ENCODE results near the gene PHF8.

PHF8 gene

GRCh38 chrX:54007682-54008081 lies 36.6 kb downstream of the PHF8 start:
- no peak overlapping the region for H2AK5ac ChIP-seq (ENCODE audit: low read depth, low read length)
- H2BK120ac ChIP-seq (ENCODE audit: low read depth, low read length), result no peak overlapping the region
- no peak overlapping the region for H2BK15ac ChIP-seq (ENCODE audit: low read length)
- H3K4me1 ChIP-seq (ENCODE audit: control insufficient read depth in 2 of 2, insufficient read depth in 1 of 2, low read depth in 1 of 2, low read length in 2 of 2), result no peaks in the 10 kb centered on the region
- no peak for DNase-seq (ENCODE audit: low spot score)
- no peak overlapping the region for H3K9ac ChIP-seq (ENCODE audit: low read depth, low read length, poor library complexity)
- H3K4me3 ChIP-seq (ENCODE audit: low read length in 2 of 2), result no peak overlapping the region
- no peak overlapping the region for H2BK5ac ChIP-seq (ENCODE audit: low read length)
- no CpG with 5 or more reads among the region's 4 CpGs for WGBS, 2 donors (ENCODE audit: extremely low coverage in 2 of 2, insufficient read length in 2 of 2, insufficient replicate concordance in 1 of 2)
- no peak overlapping the region for H3K23ac ChIP-seq (ENCODE audit: low read depth, low read length, poor library complexity)
- H4K8ac ChIP-seq (ENCODE audit: low read depth, low read length), result no peak overlapping the region
- no peak overlapping the region for H3K18ac ChIP-seq (ENCODE audit: low read length)
- peaks cover 0 to 34% of the 10 kb centered on the region in 2 donors for H3K36me3 ChIP-seq (replicated peaks in 1 of 2; ENCODE audit: control insufficient read depth in 2 of 2, insufficient read depth in 2 of 2, low read length in 2 of 2)
- H2BK12ac ChIP-seq (ENCODE audit: low read length), result no peak overlapping the region
- no peak overlapping the region for H4K91ac ChIP-seq (ENCODE audit: low read depth, low read length, poor library complexity)
- H3K27me3 ChIP-seq (ENCODE audit: control insufficient read depth in 3 of 3, insufficient read depth in 3 of 3, low read depth in 1 of 3, low read length in 3 of 3), result no peaks in the 10 kb centered on the region
- no peak overlapping the region for H2AFZ ChIP-seq (ENCODE audit: low read length)
- H3K4ac ChIP-seq (ENCODE audit: low read length), result no peak overlapping the region
- H3K79me1 ChIP-seq (ENCODE audit: low read depth, low read length), result no peaks in the 10 kb centered on the region
- H3K27ac ChIP-seq (replicated peaks; ENCODE audit: low read length), result no peak overlapping the region
- H3K9me3 ChIP-seq (replicated peaks in 1 of 2; ENCODE audit: control insufficient read depth in 2 of 2, insufficient read depth in 1 of 2, low read depth in 1 of 2, low read length in 2 of 2), result no peaks in the 10 kb centered on the region
- H3K4me2 ChIP-seq (ENCODE audit: insufficient read depth, low read length, poor library complexity, severe bottlenecking), result no peak overlapping the region
- H3K14ac ChIP-seq (ENCODE audit: low read length), result no peak overlapping the region

- H2AFZ ChIP-seq (ENCODE audit: low read length), result no peak overlapping the region
- H4K91ac ChIP-seq (ENCODE audit: low read depth, low read length, poor library complexity), result no peak overlapping the region
- H3K18ac ChIP-seq (ENCODE audit: low read length), result no peak overlapping the region
- DNase-seq (ENCODE audit: low spot score), result no peak
- no peaks in the 10 kb centered on the region for H3K9me3 ChIP-seq (replicated peaks in 1 of 2; ENCODE audit: control insufficient read depth in 2 of 2, insufficient read depth in 1 of 2, low read depth in 1 of 2, low read length in 2 of 2)
- no peak overlapping the region for H4K8ac ChIP-seq (ENCODE audit: low read depth, low read length)
- H3K4me3 ChIP-seq (ENCODE audit: low read length in 2 of 2), result no peak overlapping the region
- no peak overlapping the region for H2AK5ac ChIP-seq (ENCODE audit: low read depth, low read length)
- no peak overlapping the region for H3K14ac ChIP-seq (ENCODE audit: low read length)
- H3K4me1 ChIP-seq (ENCODE audit: control insufficient read depth in 2 of 2, insufficient read depth in 1 of 2, low read depth in 1 of 2, low read length in 2 of 2), result no peaks in the 10 kb centered on the region
- H3K36me3 ChIP-seq (replicated peaks in 1 of 2; ENCODE audit: control insufficient read depth in 2 of 2, insufficient read depth in 2 of 2, low read length in 2 of 2), result peaks cover 14 to 62% of the 10 kb centered on the region in 2 donors
- no peak overlapping the region for H2BK15ac ChIP-seq (ENCODE audit: low read length)
- no peak overlapping the region for H3K23ac ChIP-seq (ENCODE audit: low read depth, low read length, poor library complexity)
- H3K79me1 ChIP-seq (ENCODE audit: low read depth, low read length), result no peaks in the 10 kb centered on the region
- no peak overlapping the region for H2BK5ac ChIP-seq (ENCODE audit: low read length)
- H3K9ac ChIP-seq (ENCODE audit: low read depth, low read length, poor library complexity), result no peak overlapping the region
- H3K4ac ChIP-seq (ENCODE audit: low read length), result no peak overlapping the region
- H2BK120ac ChIP-seq (ENCODE audit: low read depth, low read length), result no peak overlapping the region
- no peak overlapping the region for H2BK12ac ChIP-seq (ENCODE audit: low read length)
- H3K27me3 ChIP-seq (ENCODE audit: control insufficient read depth in 3 of 3, insufficient read depth in 3 of 3, low read depth in 1 of 3, low read length in 3 of 3), result no peaks in the 10 kb centered on the region
- no CpG with 5 or more reads among the region's 2 CpGs for WGBS, 2 donors (ENCODE audit: extremely low coverage in 2 of 2, insufficient read length in 2 of 2, insufficient replicate concordance in 1 of 2)
- no peak overlapping the region for H3K27ac ChIP-seq (replicated peaks; ENCODE audit: low read length)
- no peak overlapping the region for H3K4me2 ChIP-seq (ENCODE audit: insufficient read depth, low read length, poor library complexity, severe bottlenecking)
Observed at GRCh38 chrX:53997724-53998123, 46.5 kb downstream of the PHF8 start.

DNA sequence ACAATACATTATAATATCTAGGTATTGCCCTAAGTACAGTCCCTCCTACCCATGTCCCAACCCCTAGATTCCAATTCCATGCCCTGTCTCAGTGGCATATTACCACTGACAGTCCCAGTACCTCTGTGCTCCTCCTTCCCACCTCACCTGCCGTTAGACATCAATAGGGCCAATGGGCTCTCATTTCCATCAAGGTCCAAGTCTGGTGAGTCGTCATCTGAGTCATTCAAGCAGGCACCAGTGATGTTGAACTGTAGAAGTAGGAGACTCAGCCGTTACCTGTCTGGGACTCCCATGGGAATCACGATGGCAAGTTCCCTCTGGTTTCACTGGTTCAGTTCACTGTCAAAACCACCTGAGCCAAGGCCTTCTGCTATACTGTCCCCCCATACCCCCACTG lies 51.7 kb downstream of the PHF8 start:
- Histone ChIP-seq H2AFZ (ENCODE audit: low read length) (no peak overlapping the region), H3K27ac (replicated peaks; ENCODE audit: low read length) (no peak overlapping the region), H3K4ac (ENCODE audit: low read length) (no peak overlapping the region), H2BK15ac (ENCODE audit: low read length) (no peak overlapping the region), H4K8ac (ENCODE audit: low read depth, low read length) (no peak overlapping the region), H3K23ac (ENCODE audit: low read depth, low read length, poor library complexity) (no peak overlapping the region), H2BK12ac (ENCODE audit: low read length) (no peak overlapping the region), H3K9ac (ENCODE audit: low read depth, low read length, poor library complexity) (no peak overlapping the region), H3K4me3 (ENCODE audit: low read length in 2 of 2) (no peak overlapping the region), H3K4me1 (ENCODE audit: control insufficient read depth in 2 of 2, insufficient read depth in 1 of 2, low read depth in 1 of 2, low read length in 2 of 2) (no peaks in the 10 kb centered on the region), H4K91ac (ENCODE audit: low read depth, low read length, poor library complexity) (no peak overlapping the region), H2BK120ac (ENCODE audit: low read depth, low read length) (no peak overlapping the region), H3K4me2 (ENCODE audit: insufficient read depth, low read length, poor library complexity, severe bottlenecking) (no peak overlapping the region), H3K27me3 (ENCODE audit: control insufficient read depth in 3 of 3, insufficient read depth in 3 of 3, low read depth in 1 of 3, low read length in 3 of 3) (no peaks in the 10 kb centered on the region), H2BK5ac (ENCODE audit: low read length) (no peak overlapping the region), H3K14ac (ENCODE audit: low read length) (no peak overlapping the region), H2AK5ac (ENCODE audit: low read depth, low read length) (no peak overlapping the region), H3K79me1 (ENCODE audit: low read depth, low read length) (no peaks in the 10 kb centered on the region), H3K18ac (ENCODE audit: low read length) (no peak overlapping the region), H3K9me3 (replicated peaks in 1 of 2; ENCODE audit: control insufficient read depth in 2 of 2, insufficient read depth in 1 of 2, low read depth in 1 of 2, low read length in 2 of 2) (no peaks in the 10 kb centered on the region), H3K36me3 (replicated peaks in 1 of 2; ENCODE audit: control insufficient read depth in 2 of 2, insufficient read depth in 2 of 2, low read length in 2 of 2) (peaks cover 15 to 47% of the 10 kb centered on the region in 2 donors)
- DNase-seq (ENCODE audit: low spot score), result no peak
- WGBS, 2 donors (ENCODE audit: extremely low coverage in 2 of 2, insufficient read length in 2 of 2, insufficient replicate concordance in 1 of 2), result no CpG with 5 or more reads among the region's 4 CpGs

DNA sequence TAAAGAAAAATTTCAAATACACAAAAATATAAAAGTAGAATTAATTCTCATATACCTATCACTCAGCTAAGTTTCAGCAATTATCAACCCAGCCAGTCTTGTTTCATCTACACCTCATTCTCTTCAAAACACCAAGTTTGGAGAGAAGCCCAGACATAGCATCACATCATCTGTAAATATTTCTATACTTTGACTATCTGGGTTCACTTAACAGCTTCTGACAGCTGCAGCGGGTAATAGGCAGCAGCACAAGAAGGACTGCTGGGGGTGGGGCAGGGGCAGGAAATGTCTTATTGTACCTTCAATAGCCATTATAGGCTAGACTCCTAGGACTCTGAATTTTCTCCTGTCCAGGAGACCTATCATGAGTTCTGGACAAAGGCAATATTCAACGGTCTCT lies 54.1 kb downstream of the PHF8 start:
- Histone ChIP-seq H3K36me3 (replicated peaks in 1 of 2; ENCODE audit: control insufficient read depth in 2 of 2, insufficient read depth in 2 of 2, low read length in 2 of 2) (peaks cover 11 to 60% of the 10 kb centered on the region in 2 donors), H3K14ac (ENCODE audit: low read length) (no peak overlapping the region), H3K23ac (ENCODE audit: low read depth, low read length, poor library complexity) (no peak overlapping the region), H3K79me1 (ENCODE audit: low read depth, low read length) (no peaks in the 10 kb centered on the region), H3K27me3 (ENCODE audit: control insufficient read depth in 3 of 3, insufficient read depth in 3 of 3, low read depth in 1 of 3, low read length in 3 of 3) (no peaks in the 10 kb centered on the region), H2AK5ac (ENCODE audit: low read depth, low read length) (no peak overlapping the region), H3K27ac (replicated peaks; ENCODE audit: low read length) (no peak overlapping the region), H4K8ac (ENCODE audit: low read depth, low read length) (no peak overlapping the region), H3K18ac (ENCODE audit: low read length) (no peak overlapping the region), H3K4me2 (ENCODE audit: insufficient read depth, low read length, poor library complexity, severe bottlenecking) (no peak overlapping the region), H2BK12ac (ENCODE audit: low read length) (no peak overlapping the region), H3K4me3 (ENCODE audit: low read length in 2 of 2) (no peak overlapping the region), H2BK5ac (ENCODE audit: low read length) (no peak overlapping the region), H3K4me1 (ENCODE audit: control insufficient read depth in 2 of 2, insufficient read depth in 1 of 2, low read depth in 1 of 2, low read length in 2 of 2) (no peaks in the 10 kb centered on the region), H2BK120ac (ENCODE audit: low read depth, low read length) (no peak overlapping the region), H3K9me3 (replicated peaks in 1 of 2; ENCODE audit: control insufficient read depth in 2 of 2, insufficient read depth in 1 of 2, low read depth in 1 of 2, low read length in 2 of 2) (no peaks in the 10 kb centered on the region), H2AFZ (ENCODE audit: low read length) (no peak overlapping the region), H4K91ac (ENCODE audit: low read depth, low read length, poor library complexity) (no peak overlapping the region), H3K9ac (ENCODE audit: low read depth, low read length, poor library complexity) (no peak overlapping the region), H2BK15ac (ENCODE audit: low read length) (no peak overlapping the region), H3K4ac (ENCODE audit: low read length) (no peak overlapping the region)
- DNase-seq (ENCODE audit: low spot score), result no peak
- no CpG with 5 or more reads among the region's 2 CpGs for WGBS, 2 donors (ENCODE audit: extremely low coverage in 2 of 2, insufficient read length in 2 of 2, insufficient replicate concordance in 1 of 2)

Measured in neuronal stem cell (in vitro differentiated cells).